ENCODE data around the gene PGC. TPM values are rescaled to one million over a fixed set of nuclear protein-coding genes. Genes with fewer than 3 reads are reported as not detected.

Gene PGC
- polyA plus RNA-seq, 1 of the 3 experiments (the other 2 are of a cell fraction) = not detected

- Histone ChIP-seq H3K9ac (no peak overlapping the region), H4K20me1 (ENCODE audit: insufficient read depth) (peaks cover 6% of the 10 kb centered on the region; the same call in 1 of the 2 replicates), H3K4me1 (ENCODE audit: control insufficient read depth in 1 of 2, insufficient read depth in 2 of 2, low read depth in 1 of 2, low read length in 1 of 2) (peaks cover 28 to 39% of the 10 kb centered on the region in 2 experiments; a peak in 3 of 4 replicates), H3K27me3 (ENCODE audit: insufficient read depth) (no peaks in the 10 kb centered on the region), H3K4me3 (ENCODE audit: low read depth in 2 of 2, low read length in 1 of 2) (no peak overlapping the region), H3K9me3 (no peaks in the 10 kb centered on the region), H3K36me3 (replicated peaks in 1 of 2; ENCODE audit: control insufficient read depth in 1 of 2, insufficient read depth in 2 of 2, low read length in 1 of 2) (no peaks in the 10 kb centered on the region), H2AFZ (ENCODE audit: low read depth) (no peak overlapping the region), H3K79me2 (ENCODE audit: insufficient read depth) (peaks cover 30% of the 10 kb centered on the region; the same call in 1 of the 2 replicates), H3K27ac (ENCODE audit: low read depth in 2 of 2, low read length in 1 of 2) (no peak overlapping the region), H3K4me2 (no peak overlapping the region), H3K9me2 (no peaks in the 10 kb centered on the region), H3F3A (replicated peaks; ENCODE audit: insufficient read depth) (peaks cover under 1% of the 10 kb centered on the region)
- CTCF ChIA-PET = interaction anchor here (1.0 to 2.2 kb wide), 5 partner anchors 14 to 352 kb away, joined by 3 to 8 read pairs (median 4); no protein-coding TSS in a partner anchor
- 83% methylated on average over 3 of the region's 3 CpGs for WGBS (ENCODE audit: low lambda C conversion rate)
- TF ChIP-seq USF2 (IDR thresholded peaks at IDR 0.05; ENCODE audit: borderline replicate concordance, low read depth, low read length) (no peak), ELF1 (IDR thresholded peaks at IDR 0.05) (no peak), GATA2 (CRISPR knock-in tag; IDR thresholded peaks at IDR 0.05) (no peak), FOSL2 (IDR thresholded peaks at IDR 0.05; ENCODE audit: borderline replicate concordance, low read depth) (no peak), PBX3 (IDR thresholded peaks at IDR 0.05) (no peak), FOXJ3 (CRISPR knock-in tag; IDR thresholded peaks at IDR 0.05) (no peak), POLR2AphosphoS5 (IDR thresholded peaks at IDR 0.05; ENCODE audit: low read depth, low read length) (no peak), MEF2A (IDR thresholded peaks at IDR 0.05; ENCODE audit: borderline replicate concordance, low read depth) (no peak), NFIC (IDR thresholded peaks at IDR 0.05; ENCODE audit: borderline replicate concordance) (no peak), TAF1 (IDR thresholded peaks at IDR 0.05; ENCODE audit: borderline replicate concordance, low read depth, low read length) (no peak), TEAD4 (IDR thresholded peaks at IDR 0.05; ENCODE audit: borderline replicate concordance, insufficient read depth) (no peak), RCOR1 (IDR thresholded peaks at IDR 0.05; ENCODE audit: low read length) (no peak), MAX (IDR thresholded peaks at IDR 0.05; ENCODE audit: low read depth) (no peak)
- DNase-seq = no peak
- POLR2A ChIA-PET = no interaction called here
Measured at GRCh38 chr6:41720262-41720620, 27.0 kb downstream of the PGC start.

- H3K9ac ChIP-seq = no peak overlapping the region
- no peaks in the 10 kb centered on the region for H3K9me3 ChIP-seq
- no peaks in the 10 kb centered on the region for H3K9me2 ChIP-seq
- CTCF ChIA-PET = interaction anchor here (1.0 to 2.2 kb wide), 5 partner anchors 13 to 352 kb away, joined by 3 to 8 read pairs (median 4); no protein-coding TSS in a partner anchor
- no peak for DNase-seq
- 91% methylated on average over 4 of the region's 7 CpGs for WGBS (ENCODE audit: low lambda C conversion rate)
- no peak overlapping the region for H2AFZ ChIP-seq (ENCODE audit: low read depth)
- no peak overlapping the region for H3K4me3 ChIP-seq (ENCODE audit: low read depth in 2 of 2, low read length in 1 of 2)
- H3F3A ChIP-seq (replicated peaks; ENCODE audit: insufficient read depth) = peaks cover 5% of the 10 kb centered on the region
- no peaks in the 10 kb centered on the region for H3K27me3 ChIP-seq (ENCODE audit: insufficient read depth)
- peaks cover 22 to 39% of the 10 kb centered on the region in 2 experiments; a peak in 3 of 4 replicates for H3K4me1 ChIP-seq (ENCODE audit: control insufficient read depth in 1 of 2, insufficient read depth in 2 of 2, low read depth in 1 of 2, low read length in 1 of 2)
- peaks cover 30% of the 10 kb centered on the region; the same call in 1 of the 2 replicates for H3K79me2 ChIP-seq (ENCODE audit: insufficient read depth)
- H3K27ac ChIP-seq (ENCODE audit: low read depth in 2 of 2, low read length in 1 of 2) = no peak overlapping the region
- no peak overlapping the region for H3K4me2 ChIP-seq
- POLR2A ChIA-PET = no interaction called here
- peaks cover 6% of the 10 kb centered on the region; the same call in 1 of the 2 replicates for H4K20me1 ChIP-seq (ENCODE audit: insufficient read depth)
- H3K36me3 ChIP-seq (replicated peaks in 1 of 2; ENCODE audit: control insufficient read depth in 1 of 2, insufficient read depth in 2 of 2, low read length in 1 of 2) = no peaks in the 10 kb centered on the region
- no peak for TF ChIP-seq FOXJ3 (CRISPR knock-in tag; IDR thresholded peaks at IDR 0.05)
- TF ChIP-seq CHD2 (IDR thresholded peaks at IDR 0.05; ENCODE audit: low read length, partially characterized antibody) = no peak
- no peak for TF ChIP-seq IRF3 (IDR thresholded peaks at IDR 0.05; ENCODE audit: low read depth, low read length)
- no peak for TF ChIP-seq GABPA (IDR thresholded peaks at IDR 0.05; ENCODE audit: low read depth)
- TF ChIP-seq ELF1 (IDR thresholded peaks at IDR 0.05) = no peak
- TF ChIP-seq RAD21 (IDR thresholded peaks at IDR 0.05; ENCODE audit: low read length) = no peak
- no peak for TF ChIP-seq SIN3A (IDR thresholded peaks at IDR 0.05; ENCODE audit: borderline replicate concordance, low read depth, low read length)
- no peak for TF ChIP-seq REST (IDR thresholded peaks at IDR 0.05; ENCODE audit: low read depth, low read length)
- no peak for TF ChIP-seq SMC3 (IDR thresholded peaks at IDR 0.05; ENCODE audit: low read depth, low read length)
- TF ChIP-seq JUND (IDR thresholded peaks at IDR 0.05) = no peak
- no peak for TF ChIP-seq MEF2A (IDR thresholded peaks at IDR 0.05; ENCODE audit: borderline replicate concordance, low read depth)
Measured at GRCh38 chr6:41719436-41720261, 27.5 kb downstream of the PGC start.
